K562 (cell line): ENCODE measurements around the gene CLSTN2. TPM values are rescaled to one million over a fixed set of nuclear protein-coding genes. Genes with fewer than 3 reads are reported as not detected.

Experiments
- ATAC-seq: fragments of 200-7000 bp; cut with Tn5 transposase; 3 replicates; pipeline ENCODE4 v1.9.1; 2020; ENCODE audit warnings: moderate library complexity
- BruUV-seq: library from RNA; stranded (reverse); fragments of 400-500 nt; replicated peaks from 2 replicates; lab custom pipeline; 2021; lab: Mats Ljungman, UMichigan
- CTCF ChIA-PET: fragments of 300-600 bp; formaldehyde crosslinking; extraction: SDS; loops from one replicate; lab custom pipeline; 2021; ENCODE audit warnings: low intra/inter-chr PET ratio; lab: Yijun Ruan, JAX
- POLR2A ChIA-PET: fragments of 300-600, 350-650 bp; sonication (Branson Sonifier 250); formaldehyde crosslinking; extraction: SDS; loops from one replicate; lab custom pipeline; 2021; ENCODE audit warnings: antibody characterized with exemption, inconsistent platforms; lab: Yijun Ruan, JAX
- DNase-seq, 4 experiments: peaks; one replicate each; pipeline versions ENCODE4 v3.0.0 to v3.0.0-alpha.2; 2011 to 2018; ENCODE audit warnings: low spot score in 3 of 4, mixed read lengths in 3 of 4; ENCODE audit errors: extremely low read depth in 1 of 4
- FAIRE-seq: peaks from 2 replicates; lab custom pipeline; 2011; peaks lifted over from hg19 to GRCh38; lab: Jason Lieb, UNC
- H2AFZ ChIP-seq: 2 replicates; pipeline ENCODE4 v1.6.0; 2011; ENCODE audit warnings: low read depth, low read length, control low read depth, inconsistent platforms
- H3K27ac ChIP-seq: fragments of 200-600 bp; 3 replicates; pipeline ENCODE4 v1.8.0; 2011; ENCODE audit warnings: low read depth, mild to moderate bottlenecking, control low read depth, inconsistent platforms, low read length, moderate library complexity, mixed read lengths; ENCODE audit errors: extremely low read depth
- H3K27me3 ChIP-seq, 2 experiments: fragments of 300-600 bp in 1 of 2; 2 replicates in 1 of 2; 3 replicates in 1 of 2; pipeline versions ENCODE4 v1.6.0 to v1.8.0; 2011; ENCODE audit warnings: inconsistent platforms in 2 of 2, low read length in 2 of 2, mild to moderate bottlenecking in 1 of 2, mixed read lengths in 1 of 2, moderate library complexity in 1 of 2; ENCODE audit not compliant: control insufficient read depth in 2 of 2, insufficient read depth in 2 of 2
- H3K36me3 ChIP-seq: fragments of 300-600 bp; 3 replicates; pipeline ENCODE4 v1.8.0; 2011; ENCODE audit warnings: mild to moderate bottlenecking, low read length, inconsistent platforms; ENCODE audit not compliant: control insufficient read depth, insufficient read depth
- H3K4me1 ChIP-seq, 2 experiments: fragments of 200-600 bp in 1 of 2; replicated peaks in 1 of 2; 2 replicates in 1 of 2; 3 replicates in 1 of 2; pipeline versions ENCODE4 v1.5.1 to v1.8.0; 2011; ENCODE audit warnings: inconsistent platforms in 2 of 2, low read length in 2 of 2, mild to moderate bottlenecking in 1 of 2, mixed read lengths in 1 of 2, moderate library complexity in 1 of 2; ENCODE audit not compliant: control insufficient read depth in 2 of 2, insufficient read depth in 2 of 2
- H3K4me2 ChIP-seq: 2 replicates; pipeline ENCODE4 v1.6.1; 2011; ENCODE audit warnings: low read length, control low read depth, inconsistent platforms, mixed read lengths; ENCODE audit not compliant: insufficient read depth
- H3K4me3 ChIP-seq: fragments of 200-600 bp; sonication (generic), shearing (Covaris generic); 2 replicates; pipeline ENCODE4 v1.5.1; 2016; ENCODE audit warnings: control low read depth, inconsistent platforms
- H3K79me2 ChIP-seq: fragments of 200-600 bp; 3 replicates; pipeline ENCODE4 v1.8.0; 2011; ENCODE audit warnings: low read length, inconsistent platforms; ENCODE audit not compliant: control insufficient read depth, insufficient read depth
- H3K9ac ChIP-seq, 2 experiments: 2 replicates each; pipeline versions ENCODE4 v1.6.0 to v1.6.1; 2011; ENCODE audit warnings: low read depth in 2 of 2, low read length in 2 of 2, control low read depth in 1 of 2, inconsistent platforms in 1 of 2, mild to moderate bottlenecking in 1 of 2, mixed read lengths in 1 of 2; ENCODE audit not compliant: insufficient read depth in 1 of 2
- H3K9me1 ChIP-seq: one replicate; pipeline ENCODE4 v1.6.0; 2011; ENCODE audit warnings: inconsistent platforms, mild to moderate bottlenecking, low read length, moderate library complexity; ENCODE audit not compliant: control insufficient read depth, insufficient read depth
- H3K9me3 ChIP-seq: replicated peaks from 2 replicates; pipeline ENCODE4 v1.5.1; 2011; ENCODE audit warnings: low read depth, low read length, inconsistent platforms; ENCODE audit not compliant: control insufficient read depth, insufficient read depth
- H4K20me1 ChIP-seq: replicated peaks from 2 replicates; pipeline ENCODE4 v1.6.1; 2011; ENCODE audit warnings: low read length, inconsistent platforms, mixed read lengths; ENCODE audit not compliant: control insufficient read depth, insufficient read depth
- ARID1B ChIP-seq: fragments of 450-650 bp; IDR thresholded peaks from 2 replicates; pipeline ENCODE4 v1.6.1; 2016; ENCODE audit warnings: antibody characterized with exemption, mild to moderate bottlenecking, inconsistent platforms
- KDM5B ChIP-seq: fragments of 200-600 bp; sonication (generic); IDR thresholded peaks from 2 replicates; pipeline ENCODE4 v1.6.1; 2012; ENCODE audit warnings: low read depth, mild to moderate bottlenecking, moderate library complexity, low read length, control low read depth, inconsistent platforms; ENCODE audit not compliant: insufficient replicate concordance
- WGBS: fragments of 100-300 bp; shearing (Covaris generic); methylation state at CpG from one replicate; pipeline ENCODE4 v1.1.6; 2016; ENCODE audit warnings: low coverage, mixed read lengths; ENCODE audit not compliant: insufficient coverage; ENCODE audit errors: missing lambda C conversion rate; 5-methylcytosine and 5-hydroxymethylcytosine counted together
- in situ Hi-C: fragments of 300-500 bp; cut with MboI; formaldehyde crosslinking; loops from 4 replicates; pipeline ENCODE4 v1.15.0; 2018; ENCODE audit warnings: inconsistent platforms, mixed read lengths
- intact Hi-C: fragments of 100-400 bp; cut with micrococcal nuclease; formaldehyde crosslinking; loops from 2 replicates; pipeline ENCODE4 v1.14.2; 2022
- polyA plus RNA-seq, 8 experiments: library from polyadenylated mRNA; depleted of rRNA in 4 of 8; stranded (reverse) in 5 of 8; unstranded in 3 of 8; fragments of >200 nt; fragmentation: Nextera tagmentation in 2 of 8; fragmentation: Illumina TruSeq in 1 of 8; extraction: Ambion mirVana in 2 of 8; extraction: Trizol in 1 of 8; gene quantifications; 2 replicates each; pipeline versions ENCODE4 v1.2.1 to v1.2.3, GENCODE V29; 2011 to 2014; ENCODE audit warnings: inconsistent platforms in 1 of 8, missing spikeins in 1 of 8
- total RNA-seq, 7 experiments: library from RNA; depleted of rRNA in 6 of 7; stranded (reverse); fragments of >200 nt in 6 of 7; fragmentation: Illumina TruSeq in 2 of 7; extraction: Trizol in 2 of 7; gene quantifications; 2 replicates each; pipeline versions ENCODE4 v1.2.1 to v1.2.3, GENCODE V29; 2011 to 2021; ENCODE audit warnings: low replicate concordance in 1 of 7
- TF ChIP-seq, protein P1 (sequence below): fragments of 450-650 bp; formaldehyde crosslinking; IDR thresholded peaks from 2 replicates; pipeline ENCODE4 v1.4.0; 2022; ENCODE audit warnings: missing genetic modification characterization
- TF ChIP-seq, protein P2 (sequence below): sonication (generic); formaldehyde crosslinking; IDR thresholded peaks from 2 replicates; pipeline ENCODE4 v1.5.0; 2020; ENCODE audit warnings: missing genetic modification reagents
- TF ChIP-seq, protein P3 (sequence below): fragments of 250-450 bp; sonication (Bioruptor Pico); IDR thresholded peaks from 2 replicates; pipeline ENCODE4 v1.8.0; 2022; ENCODE audit warnings: inconsistent platforms

The CLSTN2 gene
- total and polyA plus RNA-seq, 9 of the 15 experiments (the other 6 are each of a cell fraction or from before 2014, with no cell fraction given) = 0.02 to 0.04 (median 0.04) TPM; not detected in 6

DNA sequence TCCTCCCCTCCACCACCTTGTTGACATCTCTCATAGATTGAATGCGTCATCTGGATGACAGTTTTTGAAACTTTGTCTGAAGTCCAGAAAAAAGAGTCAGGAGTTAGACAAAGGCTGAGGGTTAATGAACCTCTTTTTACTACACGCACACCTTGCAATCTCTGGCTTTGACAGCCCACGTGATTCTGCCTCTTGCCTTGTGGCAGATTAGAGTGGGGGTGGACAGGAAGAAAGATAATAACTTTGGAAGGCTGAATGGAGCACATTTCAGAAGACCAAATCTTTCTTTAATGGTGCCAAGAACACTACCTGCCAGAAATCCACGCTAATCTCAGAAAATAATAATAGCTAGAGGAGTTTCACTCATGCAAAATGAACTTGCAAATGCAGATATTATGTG, 415.0 kb downstream of the CLSTN2 start:
- no peak for ATAC-seq
- CTCF ChIA-PET = no interaction called here
- H3K4me1 ChIP-seq = no peaks in the 10 kb centered on the region
- DNase-seq = no peak
- no peak overlapping the region for H3K4me3 ChIP-seq
- no peak overlapping the region for H3K27ac ChIP-seq
- no peak overlapping the region for H3K9ac ChIP-seq
- H3K79me2 ChIP-seq = no peaks in the 10 kb centered on the region
- H2AFZ ChIP-seq = no peak overlapping the region
- intact Hi-C loops (no loop called here), in situ Hi-C loops (no loop called here)
- no peaks in the 10 kb centered on the region for H3K9me1 ChIP-seq
- TF ChIP-seq KDM5B (no peak), ARID1B (no peak)
- TF ChIP-seq, protein P1, sequence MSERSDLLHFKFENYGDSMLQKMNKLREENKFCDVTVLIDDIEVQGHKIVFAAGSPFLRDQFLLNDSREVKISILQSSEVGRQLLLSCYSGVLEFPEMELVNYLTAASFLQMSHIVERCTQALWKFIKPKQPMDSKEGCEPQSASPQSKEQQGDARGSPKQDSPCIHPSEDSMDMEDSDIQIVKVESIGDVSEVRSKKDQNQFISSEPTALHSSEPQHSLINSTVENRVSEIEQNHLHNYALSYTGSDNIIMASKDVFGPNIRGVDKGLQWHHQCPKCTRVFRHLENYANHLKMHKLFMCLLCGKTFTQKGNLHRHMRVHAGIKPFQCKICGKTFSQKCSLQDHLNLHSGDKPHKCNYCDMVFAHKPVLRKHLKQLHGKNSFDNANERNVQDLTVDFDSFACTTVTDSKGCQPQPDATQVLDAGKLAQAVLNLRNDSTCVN (CRISPR knock-in tag) = no peak
- TF ChIP-seq, protein P2, sequence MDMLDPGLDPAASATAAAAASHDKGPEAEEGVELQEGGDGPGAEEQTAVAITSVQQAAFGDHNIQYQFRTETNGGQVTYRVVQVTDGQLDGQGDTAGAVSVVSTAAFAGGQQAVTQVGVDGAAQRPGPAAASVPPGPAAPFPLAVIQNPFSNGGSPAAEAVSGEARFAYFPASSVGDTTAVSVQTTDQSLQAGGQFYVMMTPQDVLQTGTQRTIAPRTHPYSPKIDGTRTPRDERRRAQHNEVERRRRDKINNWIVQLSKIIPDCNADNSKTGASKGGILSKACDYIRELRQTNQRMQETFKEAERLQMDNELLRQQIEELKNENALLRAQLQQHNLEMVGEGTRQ (CRISPR knock-in tag) = peak; percentile 62
- TF ChIP-seq, protein P3, sequence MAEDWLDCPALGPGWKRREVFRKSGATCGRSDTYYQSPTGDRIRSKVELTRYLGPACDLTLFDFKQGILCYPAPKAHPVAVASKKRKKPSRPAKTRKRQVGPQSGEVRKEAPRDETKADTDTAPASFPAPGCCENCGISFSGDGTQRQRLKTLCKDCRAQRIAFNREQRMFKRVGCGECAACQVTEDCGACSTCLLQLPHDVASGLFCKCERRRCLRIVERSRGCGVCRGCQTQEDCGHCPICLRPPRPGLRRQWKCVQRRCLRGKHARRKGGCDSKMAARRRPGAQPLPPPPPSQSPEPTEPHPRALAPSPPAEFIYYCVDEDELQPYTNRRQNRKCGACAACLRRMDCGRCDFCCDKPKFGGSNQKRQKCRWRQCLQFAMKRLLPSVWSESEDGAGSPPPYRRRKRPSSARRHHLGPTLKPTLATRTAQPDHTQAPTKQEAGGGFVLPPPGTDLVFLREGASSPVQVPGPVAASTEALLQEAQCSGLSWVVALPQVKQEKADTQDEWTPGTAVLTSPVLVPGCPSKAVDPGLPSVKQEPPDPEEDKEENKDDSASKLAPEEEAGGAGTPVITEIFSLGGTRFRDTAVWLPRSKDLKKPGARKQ (CRISPR knock-in tag) = no peak
- H3K4me2 ChIP-seq = no peak overlapping the region
- no TSS peak for BruUV-seq
- H3K36me3 ChIP-seq = no peaks in the 10 kb centered on the region
- H3K27me3 ChIP-seq = no peaks in the 10 kb centered on the region
- POLR2A ChIA-PET = no interaction called here
- WGBS = 2% methylated on average over 4 of the region's 4 CpGs
- no peak for FAIRE-seq
- H4K20me1 ChIP-seq = no peaks in the 10 kb centered on the region
- no peaks in the 10 kb centered on the region for H3K9me3 ChIP-seq
